Esophagus squamous epithelium (tissue), 5 donors: ENCODE data around the gene WLS. TPM values are rescaled to one million over a fixed set of nuclear protein-coding genes. Genes with fewer than 3 reads are reported as not detected.

Experiments used
- DNase-seq: peaks from one replicate; lab custom pipeline; 2025; lab: John Stamatoyannopoulos, UW
- H3K27ac ChIP-seq, 4 donors: fragments of 200-600 bp; sonication (generic); one replicate each; pipeline ENCODE4 v1.5.1; 2016 to 2019; ENCODE audit warnings: mild to moderate bottlenecking in 1 of 4
- H3K27me3 ChIP-seq, 4 donors: fragments of 200-600 bp; sonication (generic); 1 replicate in 3 of 4; 2 replicates in 1 of 4; pipeline versions ENCODE4 v1.5.1 to v1.6.0; 2017 to 2021; ENCODE audit warnings: antibody characterized with exemption in 1 of 4
- H3K36me3 ChIP-seq, 3 donors: fragments of 200-600 bp; sonication (generic); one replicate each; pipeline ENCODE4 v1.5.1; 2016 to 2019
- H3K4me1 ChIP-seq, 3 donors: fragments of 200-600 bp; sonication (generic); one replicate each; pipeline ENCODE4 v1.5.1; 2017 to 2019
- H3K4me3 ChIP-seq, 4 donors: fragments of 200-600 bp; sonication (generic); 1 replicate in 3 of 4; 2 replicates in 1 of 4; pipeline ENCODE4 v1.5.1; 2016 to 2019; ENCODE audit warnings: mild to moderate bottlenecking in 2 of 4, moderate library complexity in 1 of 4
- H3K9me3 ChIP-seq, 3 donors: fragments of 200-600 bp; sonication (generic); one replicate each; pipeline ENCODE4 v1.5.1; 2016 to 2019
- POLR2A ChIP-seq, 4 donors: fragments of 450-650 bp; IDR thresholded peaks; one replicate each; pipeline ENCODE4 v1.6.1; 2017; ENCODE audit warnings: antibody characterized with exemption in 4 of 4, mild to moderate bottlenecking in 4 of 4, moderate library complexity in 3 of 4
- WGBS, 2 donors: methylation state at CpG; one replicate each; pipeline ENCODE4 v1.1.5; 2018; 5-methylcytosine and 5-hydroxymethylcytosine counted together
- intact Hi-C: fragments of 100-400 bp; cut with DNase I; formaldehyde crosslinking; loops from one replicate; pipeline ENCODE4 v1.15.0; 2022
- total RNA-seq, 4 donors: library from RNA; depleted of rRNA; stranded (reverse); fragments of >200 nt; gene quantifications; one replicate each; pipeline ENCODE4 v1.1.0, GENCODE V29; 2016
- TF ChIP-seq, protein P1 (sequence below), 6 experiments: fragments of 450-650 bp in 4 of 6; fragments of 200-600 bp in 2 of 6; sonication (generic) in 2 of 6; IDR thresholded peaks; one replicate each; pipeline ENCODE4 v1.5.1; 2016 to 2019; ENCODE audit warnings: antibody characterized with exemption in 6 of 6, mild to moderate bottlenecking in 4 of 6, moderate library complexity in 4 of 6
- donor health status: DM: yes; HTN: yes; CAD: no.

Gene WLS
- total RNA-seq, 4 donors from 2014 or later, result 30.4 to 87.8 (median 60.0) TPM

DNA sequence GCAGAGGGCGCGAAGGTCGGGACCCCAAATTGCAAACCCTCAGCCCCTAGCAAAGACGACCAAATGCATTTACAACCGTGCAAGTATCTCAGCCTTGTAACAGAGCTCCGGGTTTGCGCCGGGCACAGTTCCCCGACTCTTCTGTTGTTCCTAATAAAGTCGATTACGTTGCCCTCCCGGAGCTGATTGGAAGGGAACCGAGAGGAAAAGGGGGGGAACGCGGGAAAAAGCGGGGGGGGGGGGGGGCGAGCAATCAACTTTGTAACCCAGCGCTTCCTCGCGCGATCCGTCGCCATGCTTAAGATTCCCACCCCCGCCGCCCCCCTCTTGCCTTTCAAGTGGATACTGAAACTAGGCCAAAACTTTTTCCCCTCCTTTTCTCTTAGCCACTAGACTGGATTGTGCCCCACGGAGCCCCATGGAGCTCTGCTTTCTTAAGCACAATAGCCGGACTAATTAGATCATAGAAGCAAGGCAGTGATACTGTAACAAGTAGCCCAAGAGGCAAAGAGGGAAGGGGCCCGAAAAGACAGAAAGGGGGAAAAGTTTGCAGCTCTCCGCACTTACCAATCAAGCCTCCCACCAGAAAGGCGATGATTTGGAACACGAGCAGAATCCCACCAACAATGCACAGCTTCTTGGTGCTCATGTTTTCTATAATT, 565 bp downstream of the WLS start:
- H3K36me3 ChIP-seq, result no peaks in the 10 kb centered on the region
- no peaks in the 10 kb centered on the region for H3K27me3 ChIP-seq
- TF ChIP-seq, protein P1, sequence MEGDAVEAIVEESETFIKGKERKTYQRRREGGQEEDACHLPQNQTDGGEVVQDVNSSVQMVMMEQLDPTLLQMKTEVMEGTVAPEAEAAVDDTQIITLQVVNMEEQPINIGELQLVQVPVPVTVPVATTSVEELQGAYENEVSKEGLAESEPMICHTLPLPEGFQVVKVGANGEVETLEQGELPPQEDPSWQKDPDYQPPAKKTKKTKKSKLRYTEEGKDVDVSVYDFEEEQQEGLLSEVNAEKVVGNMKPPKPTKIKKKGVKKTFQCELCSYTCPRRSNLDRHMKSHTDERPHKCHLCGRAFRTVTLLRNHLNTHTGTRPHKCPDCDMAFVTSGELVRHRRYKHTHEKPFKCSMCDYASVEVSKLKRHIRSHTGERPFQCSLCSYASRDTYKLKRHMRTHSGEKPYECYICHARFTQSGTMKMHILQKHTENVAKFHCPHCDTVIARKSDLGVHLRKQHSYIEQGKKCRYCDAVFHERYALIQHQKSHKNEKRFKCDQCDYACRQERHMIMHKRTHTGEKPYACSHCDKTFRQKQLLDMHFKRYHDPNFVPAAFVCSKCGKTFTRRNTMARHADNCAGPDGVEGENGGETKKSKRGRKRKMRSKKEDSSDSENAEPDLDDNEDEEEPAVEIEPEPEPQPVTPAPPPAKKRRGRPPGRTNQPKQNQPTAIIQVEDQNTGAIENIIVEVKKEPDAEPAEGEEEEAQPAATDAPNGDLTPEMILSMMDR (IDR thresholded peaks at IDR 0.05), result no peak
- peak in 2 of 4 donors; percentile 52 to 62 for TF ChIP-seq POLR2A (IDR thresholded peaks at IDR 0.05)
- H3K9me3 ChIP-seq, result no peaks in the 10 kb centered on the region
- H3K4me1 ChIP-seq, result peaks cover 11 to 52% (median 19%) of the 10 kb centered on the region in 3 donors
- intact Hi-C loops, result no loop called here
- whole genome bisulfite sequencing, 2 donors, result 1 to 2% methylated on average over 23 to 25 of the region's 31 CpGs
- no peak for DNase-seq
- H3K4me3 ChIP-seq, result peak overlapping the region; percentile 56 to 92 (median 80)
- H3K27ac ChIP-seq, result peak overlapping the region; percentile 88 to 95 (median 92)

DNA sequence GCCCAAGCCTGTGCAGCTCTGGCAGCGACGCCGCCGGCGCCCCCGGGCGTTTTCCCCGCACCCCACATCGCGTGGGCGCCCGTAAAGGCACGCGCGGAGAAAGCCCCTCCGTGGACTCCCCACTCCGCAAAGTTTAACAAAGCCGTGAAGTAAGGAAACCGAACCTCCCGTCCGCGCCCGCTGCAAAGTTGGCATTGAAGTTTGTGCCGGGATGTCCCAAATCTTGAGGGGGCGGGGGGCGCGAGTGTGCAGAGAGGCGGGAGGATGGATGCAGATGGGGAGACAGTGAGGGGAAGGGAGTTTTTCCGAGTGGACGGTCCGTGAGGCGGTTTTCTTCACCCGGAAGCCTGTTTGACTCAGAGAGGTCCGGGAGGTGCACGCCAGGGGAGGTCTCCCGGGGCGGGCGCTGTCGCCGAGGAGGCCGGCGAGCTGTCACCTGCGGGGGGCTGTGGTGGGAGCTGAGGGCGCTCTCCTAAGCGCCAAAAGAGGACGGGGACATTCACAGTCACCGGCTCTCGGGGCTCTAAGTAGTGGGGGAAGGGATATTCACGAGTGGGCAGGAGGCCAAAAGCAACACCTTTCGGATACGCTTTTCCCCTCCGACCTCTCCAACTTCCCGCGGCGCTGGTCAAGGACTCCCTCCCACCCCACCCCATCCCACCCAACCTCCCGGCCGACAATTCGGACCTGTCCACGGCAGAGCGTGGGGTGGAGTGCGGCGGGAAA, 1.3 kb downstream of the WLS start:
- 2 to 9% methylated on average over 7 to 12 of the region's 62 CpGs for WGBS, 2 donors
- intact Hi-C loops, result no loop called here
- peak overlapping the region; percentile 56 to 92 (median 80) for H3K4me3 ChIP-seq
- no peaks in the 10 kb centered on the region for H3K27me3 ChIP-seq
- H3K9me3 ChIP-seq, result no peaks in the 10 kb centered on the region
- peaks cover 11 to 59% (median 26%) of the 10 kb centered on the region in 3 donors for H3K4me1 ChIP-seq
- peak overlapping the region; percentile 88 to 95 (median 92) for H3K27ac ChIP-seq
- no peak for DNase-seq
- no peaks in the 10 kb centered on the region for H3K36me3 ChIP-seq
- TF ChIP-seq POLR2A (IDR thresholded peaks at IDR 0.05), result no peak
- TF ChIP-seq, protein P1 (IDR thresholded peaks at IDR 0.05), result no peak

DNA sequence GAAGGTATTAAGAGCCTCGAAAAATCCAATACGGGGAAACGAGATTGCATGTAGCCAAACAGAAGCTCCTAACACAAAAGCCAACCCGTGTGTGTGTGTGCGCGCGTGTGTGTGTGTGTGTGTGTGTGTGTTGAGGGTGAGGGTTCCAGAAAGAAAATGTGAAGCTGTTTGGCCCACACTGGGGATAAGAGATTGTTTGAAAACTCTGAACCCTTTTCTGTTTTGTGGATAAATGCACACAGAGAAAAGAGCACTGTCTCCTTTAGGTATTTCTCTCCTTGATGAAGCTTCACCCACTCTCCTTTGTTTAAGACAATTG, 1.9 kb downstream of the WLS start:
- Histone ChIP-seq H3K36me3 (no peaks in the 10 kb centered on the region), H3K9me3 (no peaks in the 10 kb centered on the region), H3K4me3 (peak overlapping the region; percentile 56 to 92 (median 80)), H3K4me1 (peaks cover 13 to 65% (median 30%) of the 10 kb centered on the region in 3 donors), H3K27me3 (no peaks in the 10 kb centered on the region), H3K27ac (peak overlapping the region; percentile 88 to 95 (median 92))
- TF ChIP-seq, protein P1 (IDR thresholded peaks at IDR 0.05), result no peak
- TF ChIP-seq POLR2A (IDR thresholded peaks at IDR 0.05), result no peak
- intact Hi-C loops, result no loop called here
- 5 to 10% methylated on average over 7 of the region's 7 CpGs for WGBS, 2 donors
- no peak for DNase-seq

DNA sequence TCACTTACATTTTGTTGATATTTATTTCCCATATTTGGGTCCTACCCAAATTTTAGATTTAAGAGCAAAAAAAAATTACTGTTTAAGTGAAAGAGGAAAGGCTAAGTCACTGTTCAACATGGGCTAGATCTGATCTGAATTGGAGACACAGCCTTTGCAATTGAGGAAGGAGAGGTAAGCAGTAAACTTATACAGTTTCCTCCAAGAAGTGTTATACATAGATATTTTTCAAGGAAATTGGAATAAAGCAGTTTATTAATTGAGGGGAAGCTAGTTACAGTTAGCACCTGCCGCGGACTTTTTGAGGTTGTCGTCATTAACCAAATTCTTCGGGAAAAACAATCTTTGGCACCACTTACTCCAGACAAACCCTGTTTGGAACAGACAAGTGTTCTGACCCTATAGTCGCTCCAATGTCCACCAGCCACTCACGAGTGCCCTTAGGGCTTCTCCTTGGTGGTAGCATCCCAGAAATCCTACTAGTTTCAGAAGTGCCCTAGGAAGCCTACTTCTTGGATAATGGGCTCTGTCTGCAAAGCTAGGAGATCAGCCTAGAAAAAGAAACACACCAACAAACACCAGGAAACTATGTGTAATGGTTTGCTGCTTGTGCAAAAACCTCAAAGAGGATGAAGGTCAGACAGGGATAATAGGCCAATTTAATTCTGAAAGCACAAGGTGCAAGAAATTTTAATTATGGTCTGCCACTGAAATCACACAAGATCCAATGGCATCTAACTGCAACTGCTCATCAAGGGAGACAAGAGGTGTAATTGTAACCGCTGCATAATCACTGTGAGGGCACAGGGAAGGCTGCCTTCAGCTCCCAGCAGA, 2.5 kb downstream of the WLS start:
- Histone ChIP-seq H3K4me1 (peaks cover 14 to 71% (median 34%) of the 10 kb centered on the region in 3 donors), H3K9me3 (no peaks in the 10 kb centered on the region), H3K27ac (peak overlapping the region; percentile 88 to 95 (median 92)), H3K27me3 (no peaks in the 10 kb centered on the region), H3K4me3 (peak overlapping the region; percentile 56 to 92 (median 80)), H3K36me3 (no peaks in the 10 kb centered on the region)
- 27 to 29% methylated on average over 6 to 7 of the region's 7 CpGs for WGBS, 2 donors
- TF ChIP-seq, protein P1 (IDR thresholded peaks at IDR 0.05), result no peak
- TF ChIP-seq POLR2A (IDR thresholded peaks at IDR 0.05), result no peak
- no peak for DNase-seq
- intact Hi-C loops, result no loop called here
